ENCODE results near the gene KYNU. TPM values are rescaled to one million over a fixed set of nuclear protein-coding genes. Genes with fewer than 3 reads are reported as not detected.

The KYNU gene
- total and polyA plus RNA-seq, 10 of the 15 experiments (the other 5 are each of a cell fraction or from before 2014, with no cell fraction given) = 31.3 to 101 (median 38.3) TPM

GRCh38 chr2:143084462-143084861, 207.0 kb downstream of the KYNU start (continued):
- TF ChIP-seq NR2C1 (IDR thresholded peaks at IDR 0.05) = no peak

GRCh38 chr2:143085125-143085784, 207.8 kb downstream of the KYNU start:
- FAIRE-seq = no peak
- no peak for TF ChIP-seq TCF12 (IDR thresholded peaks at IDR 0.05; ENCODE audit: low read depth, low read length)
- no peak for TF ChIP-seq MTA2 (IDR thresholded peaks at IDR 0.05; ENCODE audit: low read depth)
- TF ChIP-seq SMAD5 (IDR thresholded peaks at IDR 0.05; ENCODE audit: low read depth) = no peak
- peak; percentile 43 for TF ChIP-seq JUNB (IDR thresholded peaks at IDR 0.05)
- POLR2A ChIA-PET = no interaction called here
- 0% methylated on average over 1 of the region's 1 CpG for WGBS (ENCODE audit: insufficient coverage, insufficient replicate concordance, low lambda C conversion rate, missing lambda C conversion rate)
- no peak overlapping the region for H3K27ac ChIP-seq (ENCODE audit: control insufficient read depth, insufficient read depth)
- H3K79me2 ChIP-seq (ENCODE audit: control insufficient read depth, insufficient read depth, low read length) = no peaks in the 10 kb centered on the region
- in situ Hi-C loops (cut with MboI) = no loop called here
- CTCF ChIA-PET = interaction anchor here (0.7 to 1.5 kb wide), 6 partner anchors 12 to 199 kb away, joined by 3 to 6 read pairs (median 3); no protein-coding TSS in a partner anchor
- intact Hi-C loops (cut with micrococcal nuclease; ENCODE audit: unreplicated experiment) = no loop called here
- no TSS peak for BruUV-seq (replicated peaks)
- peak; percentile 63 for ATAC-seq
- no peak overlapping the region for H3K4me3 ChIP-seq
- DNase-seq (ENCODE audit: low read depth, low spot score) = no peak
- H2AFZ ChIP-seq (ENCODE audit: control insufficient read depth, low read depth, low read length) = no peak overlapping the region
- H3K9ac ChIP-seq (ENCODE audit: control insufficient read depth, insufficient read depth, low read length) = no peak overlapping the region
- RAD21 ChIA-PET (ENCODE audit: unreplicated experiment) = no interaction called here
- no peaks in the 10 kb centered on the region for H3K27me3 ChIP-seq (replicated peaks in 1 of 2; ENCODE audit: control insufficient read depth in 2 of 2, insufficient read depth in 2 of 2, low read length in 1 of 2)
- no peaks in the 10 kb centered on the region for H3K9me3 ChIP-seq (replicated peaks; ENCODE audit: control insufficient read depth, insufficient read depth, low read length)
- H4K20me1 ChIP-seq (ENCODE audit: control insufficient read depth, insufficient read depth) = no peaks in the 10 kb centered on the region
- SMC1A ChIA-PET (ENCODE audit: uncharacterized antibody, unreplicated experiment) = interaction anchor here (0.9 to 1.1 kb wide), 3 partner anchors 26 to 105 kb away, joined by 3 to 6 read pairs (median 3); no protein-coding TSS in a partner anchor
- H3K4me1 ChIP-seq (ENCODE audit: control insufficient read depth, insufficient read depth, low read length) = no peaks in the 10 kb centered on the region
- no peaks in the 10 kb centered on the region for H3K36me3 ChIP-seq (ENCODE audit: control insufficient read depth in 2 of 2, insufficient read depth in 2 of 2, low read length in 1 of 2)
- no peak overlapping the region for H3K4me2 ChIP-seq (ENCODE audit: control insufficient read depth, insufficient read depth)

- no peak overlapping the region for H2AFZ ChIP-seq (ENCODE audit: control insufficient read depth, low read depth, low read length)
- WGBS (ENCODE audit: insufficient coverage, insufficient replicate concordance, low lambda C conversion rate, missing lambda C conversion rate) = 29% methylated on average over 1 of the region's 1 CpG
- ChIA-PET CTCF (no interaction called here), SMC1A (ENCODE audit: uncharacterized antibody, unreplicated experiment) (interaction anchor here (1.1 to 1.4 kb wide), 2 partner anchors 10 to 17 kb away, joined by 3 to 5 read pairs; no protein-coding TSS in a partner anchor), POLR2A (no interaction called here), RAD21 (ENCODE audit: unreplicated experiment) (no interaction called here)
- no peaks in the 10 kb centered on the region for H3K79me2 ChIP-seq (ENCODE audit: control insufficient read depth, insufficient read depth, low read length)
- intact Hi-C loops (cut with micrococcal nuclease; ENCODE audit: unreplicated experiment) (no loop called here), in situ Hi-C loops (cut with MboI) (no loop called here)
- H3K36me3 ChIP-seq (ENCODE audit: control insufficient read depth in 2 of 2, insufficient read depth in 2 of 2, low read length in 1 of 2) = no peaks in the 10 kb centered on the region
- no peak overlapping the region for H3K4me2 ChIP-seq (ENCODE audit: control insufficient read depth, insufficient read depth)
- no peaks in the 10 kb centered on the region for H3K27me3 ChIP-seq (replicated peaks in 1 of 2; ENCODE audit: control insufficient read depth in 2 of 2, insufficient read depth in 2 of 2, low read length in 1 of 2)
- ATAC-seq = peak; percentile 50; the same call in 2 of the 3 replicates
- DNase-seq (ENCODE audit: low read depth, low spot score) = no peak
- H4K20me1 ChIP-seq (ENCODE audit: control insufficient read depth, insufficient read depth) = no peaks in the 10 kb centered on the region
- no peaks in the 10 kb centered on the region for H3K9me3 ChIP-seq (replicated peaks; ENCODE audit: control insufficient read depth, insufficient read depth, low read length)
- no peak overlapping the region for H3K27ac ChIP-seq (ENCODE audit: control insufficient read depth, insufficient read depth)
- no peak for FAIRE-seq
- BruUV-seq (replicated peaks) = no TSS peak
- no peaks in the 10 kb centered on the region for H3K4me1 ChIP-seq (ENCODE audit: control insufficient read depth, insufficient read depth, low read length)
- H3K4me3 ChIP-seq = no peak overlapping the region
- H3K9ac ChIP-seq (ENCODE audit: control insufficient read depth, insufficient read depth, low read length) = no peak overlapping the region
- TF ChIP-seq RBBP5 (conservative IDR thresholded peaks at IDR 0.05) = no peak
- TF ChIP-seq ZBTB4 (CRISPR knock-in tag; IDR thresholded peaks at IDR 0.05) = no peak
- TF ChIP-seq GATAD2B (conservative IDR thresholded peaks at IDR 0.05; ENCODE audit: low read depth) = no peak
- TF ChIP-seq RELB (IDR thresholded peaks at IDR 0.05; ENCODE audit: low read depth) = no peak
- no peak for TF ChIP-seq NFYA (IDR thresholded peaks at IDR 0.05; ENCODE audit: borderline replicate concordance, low read depth, low read length)
- no peak for TF ChIP-seq SIX5 (IDR thresholded peaks at IDR 0.05; ENCODE audit: low read depth, low read length, severe bottlenecking)
Observed at GRCh38 chr2:143087033-143087432, 209.6 kb downstream of the KYNU start.
